ENCODE measurements around the gene VPREB1. TPM values are rescaled to one million over a fixed set of nuclear protein-coding genes. Genes with fewer than 3 reads are reported as not detected.

The VPREB1 gene
- total RNA-seq, 6 donors from 2014 or later: not detected

DNA sequence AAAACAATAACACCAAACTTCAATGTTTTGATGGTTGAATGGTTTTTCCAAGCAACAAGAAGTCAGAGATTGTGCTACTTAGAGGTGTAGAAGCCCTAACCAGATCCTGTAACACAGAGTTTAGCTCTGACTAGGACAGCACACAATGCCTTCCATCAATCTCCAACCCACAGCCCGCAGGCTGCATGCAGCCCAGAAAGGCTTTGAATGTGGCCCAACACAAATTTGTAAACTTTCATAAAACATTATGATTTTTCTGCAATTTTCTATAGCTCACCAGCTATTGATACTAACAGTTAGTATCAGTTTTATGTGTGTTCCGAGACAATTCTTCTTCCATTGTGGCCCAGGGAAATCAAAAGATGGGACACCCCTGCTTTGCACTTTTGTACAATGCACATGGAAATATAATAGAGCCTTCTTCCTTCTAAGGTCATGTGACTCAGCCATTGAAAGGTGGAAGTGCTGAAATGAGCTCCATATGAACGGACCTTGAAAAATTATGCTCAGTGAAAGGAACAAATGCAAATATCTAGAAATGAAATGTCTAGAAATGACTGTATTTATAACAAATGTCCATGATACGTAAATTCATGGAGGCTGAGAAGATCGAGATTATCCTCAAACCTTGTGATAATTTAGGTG, 47.6 kb upstream of the VPREB1 start:
- H3K4me3 ChIP-seq: no peak overlapping the region
- no peaks in the 10 kb centered on the region for H3K36me3 ChIP-seq
- 65 to 70% methylated on average over 5 of the region's 5 CpGs for WGBS, 2 donors
- no peak overlapping the region for H3K27ac ChIP-seq
- TF ChIP-seq POLR2A (IDR thresholded peaks at IDR 0.05) (no peak), POLR2AphosphoS5 (IDR thresholded peaks at IDR 0.05) (no peak), EP300 (IDR thresholded peaks at IDR 0.05) (no peak)
- TF ChIP-seq, protein P1, sequence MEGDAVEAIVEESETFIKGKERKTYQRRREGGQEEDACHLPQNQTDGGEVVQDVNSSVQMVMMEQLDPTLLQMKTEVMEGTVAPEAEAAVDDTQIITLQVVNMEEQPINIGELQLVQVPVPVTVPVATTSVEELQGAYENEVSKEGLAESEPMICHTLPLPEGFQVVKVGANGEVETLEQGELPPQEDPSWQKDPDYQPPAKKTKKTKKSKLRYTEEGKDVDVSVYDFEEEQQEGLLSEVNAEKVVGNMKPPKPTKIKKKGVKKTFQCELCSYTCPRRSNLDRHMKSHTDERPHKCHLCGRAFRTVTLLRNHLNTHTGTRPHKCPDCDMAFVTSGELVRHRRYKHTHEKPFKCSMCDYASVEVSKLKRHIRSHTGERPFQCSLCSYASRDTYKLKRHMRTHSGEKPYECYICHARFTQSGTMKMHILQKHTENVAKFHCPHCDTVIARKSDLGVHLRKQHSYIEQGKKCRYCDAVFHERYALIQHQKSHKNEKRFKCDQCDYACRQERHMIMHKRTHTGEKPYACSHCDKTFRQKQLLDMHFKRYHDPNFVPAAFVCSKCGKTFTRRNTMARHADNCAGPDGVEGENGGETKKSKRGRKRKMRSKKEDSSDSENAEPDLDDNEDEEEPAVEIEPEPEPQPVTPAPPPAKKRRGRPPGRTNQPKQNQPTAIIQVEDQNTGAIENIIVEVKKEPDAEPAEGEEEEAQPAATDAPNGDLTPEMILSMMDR (IDR thresholded peaks at IDR 0.05): no peak
- ATAC-seq (ENCODE audit: low FRiP score in 2 of 2) (no peak), DNase-seq (no peak)
- H3K27me3 ChIP-seq: no peaks in the 10 kb centered on the region
- H3K9me3 ChIP-seq: no peaks in the 10 kb centered on the region
- H3K4me1 ChIP-seq: no peaks in the 10 kb centered on the region

GRCh38 chr22:22197993-22198402, 46.6 kb upstream of the VPREB1 start:
- DNase-seq (no peak), ATAC-seq (ENCODE audit: low FRiP score in 2 of 2) (no peak)
- H3K27ac ChIP-seq: no peak overlapping the region
- 75 to 94% methylated on average over 3 to 4 of the region's 4 CpGs for WGBS, 2 donors
- H3K27me3 ChIP-seq: no peaks in the 10 kb centered on the region
- TF ChIP-seq POLR2AphosphoS5 (IDR thresholded peaks at IDR 0.05) (no peak), EP300 (IDR thresholded peaks at IDR 0.05) (no peak), POLR2A (IDR thresholded peaks at IDR 0.05) (no peak)
- TF ChIP-seq, protein P1 (IDR thresholded peaks at IDR 0.05): no peak
- no peak overlapping the region for H3K4me3 ChIP-seq
- H3K36me3 ChIP-seq: no peaks in the 10 kb centered on the region
- no peaks in the 10 kb centered on the region for H3K9me3 ChIP-seq
- H3K4me1 ChIP-seq: no peaks in the 10 kb centered on the region

DNA sequence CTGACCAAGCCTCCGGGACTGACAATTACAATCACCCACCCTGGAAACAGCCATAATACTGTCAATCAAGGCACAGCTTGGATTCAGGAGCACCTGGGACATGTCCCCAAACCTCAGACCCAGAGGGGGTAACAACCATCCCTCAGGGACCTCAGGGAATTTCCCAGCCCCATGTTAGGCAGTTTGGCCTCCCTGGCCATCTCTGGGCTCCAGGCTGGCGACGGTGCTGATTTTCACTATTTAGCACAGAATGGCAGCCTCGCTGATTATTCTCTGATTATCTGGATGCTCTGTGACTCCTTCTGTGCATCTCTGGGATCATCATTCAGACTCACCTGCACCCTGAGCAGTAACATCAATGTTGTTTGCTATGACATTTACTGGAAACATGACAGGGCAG, 45.8 kb upstream of the VPREB1 start:
- 69 to 76% methylated on average over 3 to 4 of the region's 4 CpGs for WGBS, 2 donors
- no peaks in the 10 kb centered on the region for H3K9me3 ChIP-seq
- H3K4me1 ChIP-seq: no peaks in the 10 kb centered on the region
- H3K4me3 ChIP-seq: no peak overlapping the region
- DNase-seq (no peak), ATAC-seq (ENCODE audit: low FRiP score in 2 of 2) (no peak)
- H3K27me3 ChIP-seq: no peaks in the 10 kb centered on the region
- H3K36me3 ChIP-seq: no peaks in the 10 kb centered on the region
- no peak overlapping the region for H3K27ac ChIP-seq
- TF ChIP-seq POLR2A (IDR thresholded peaks at IDR 0.05): no peak
- TF ChIP-seq, protein P1 (IDR thresholded peaks at IDR 0.05): no peak

GRCh38 chr22:22199634-22200033, 45.0 kb upstream of the VPREB1 start:
- ATAC-seq (ENCODE audit: low FRiP score in 2 of 2): no peak
- H3K4me3 ChIP-seq: no peak overlapping the region
- WGBS, 2 donors: 78% methylated on average over 1 to 2 of the region's 2 CpGs

More at GRCh38 chr22:22199634-22200033, 45.0 kb upstream of the VPREB1 start:
- Histone ChIP-seq H3K27me3 (no peaks in the 10 kb centered on the region), H3K27ac (no peak overlapping the region), H3K36me3 (no peaks in the 10 kb centered on the region), H3K9me3 (no peaks in the 10 kb centered on the region), H3K4me1 (no peaks in the 10 kb centered on the region)
- DNase-seq: no peak
- TF ChIP-seq POLR2AphosphoS5 (IDR thresholded peaks at IDR 0.05) (no peak), POLR2A (IDR thresholded peaks at IDR 0.05) (no peak), EP300 (IDR thresholded peaks at IDR 0.05) (no peak)
- TF ChIP-seq, protein P1 (IDR thresholded peaks at IDR 0.05): no peak
